Upper lobe of right lung (tissue), 1 donor: ENCODE measurements around the gene PARD3. TPM values are rescaled to one million over a fixed set of nuclear protein-coding genes. Genes with fewer than 3 reads are reported as not detected.

Source experiments
- ATAC-seq: fragments of 200-7000 bp; cut with Tn5 transposase; one replicate; pipeline ENCODE4 v1.9.1; 2020; ENCODE audit warnings: mild to moderate bottlenecking, moderate library complexity
- DNase-seq: peaks from one replicate; pipeline ENCODE4 v3.0.0-alpha.2; 2020
- H3K27ac ChIP-seq: fragments of 200-600 bp; one replicate; pipeline ENCODE4 v1.8.0; 2022
- H3K27me3 ChIP-seq: fragments of 200-600 bp; one replicate; pipeline ENCODE4 v1.8.0; 2022; ENCODE audit warnings: mild to moderate bottlenecking
- H3K36me3 ChIP-seq: fragments of 200-600 bp; one replicate; pipeline ENCODE4 v1.8.0; 2022
- H3K4me1 ChIP-seq: fragments of 200-600 bp; one replicate; pipeline ENCODE4 v1.8.0; 2022
- H3K4me3 ChIP-seq: fragments of 200-600 bp; one replicate; pipeline ENCODE4 v1.8.0; 2022; ENCODE audit warnings: mild to moderate bottlenecking
- H3K9me3 ChIP-seq: fragments of 200-600 bp; one replicate; pipeline ENCODE4 v1.8.0; 2022
- intact Hi-C: fragments of 100-400 bp; cut with DNase I; formaldehyde crosslinking; loops from one replicate; pipeline ENCODE4 v1.11.0; 2022
- total RNA-seq: library from RNA; stranded (reverse); fragmentation: NEBNext Ultra II Directional; extraction: Animal tissue kit (Norgen Biotek cat#: 25700); gene quantifications from one replicate; pipeline ENCODE4 v1.2.1, GENCODE V29; 2021
- TF ChIP-seq, protein P1 (sequence below): fragments of 200-600 bp; IDR thresholded peaks from one replicate; pipeline ENCODE4 v1.8.0; 2022; ENCODE audit warnings: antibody characterized with exemption
- donor health status: DM: no; HTN: yes; CAD: no; lungs with severe emphysema.

Gene PARD3
- total RNA-seq, 1 donor from 2014 or later: 38.5 TPM

DNA sequence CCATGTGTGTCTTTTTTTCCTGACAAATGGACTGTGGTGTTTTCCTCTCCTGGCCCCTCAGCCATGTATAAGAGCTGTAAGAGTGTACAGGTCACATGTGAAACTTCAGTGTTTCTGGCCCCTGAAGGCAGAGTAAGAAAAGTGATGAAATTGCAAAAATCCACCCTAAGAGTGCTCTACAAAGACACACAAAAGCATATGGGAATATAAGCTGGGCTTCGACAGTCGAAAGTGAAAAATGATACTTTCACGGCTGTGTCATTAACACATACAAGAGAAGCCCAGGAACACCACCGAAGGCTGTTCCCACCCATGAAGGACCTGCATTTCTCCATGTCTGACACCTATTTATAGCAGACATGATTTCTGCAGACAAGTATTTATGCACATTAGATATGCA is 192.2 kb downstream of the PARD3 start:
- intact Hi-C loops: no loop called here
- H3K36me3 ChIP-seq: no peaks in the 10 kb centered on the region
- TF ChIP-seq, protein P1, sequence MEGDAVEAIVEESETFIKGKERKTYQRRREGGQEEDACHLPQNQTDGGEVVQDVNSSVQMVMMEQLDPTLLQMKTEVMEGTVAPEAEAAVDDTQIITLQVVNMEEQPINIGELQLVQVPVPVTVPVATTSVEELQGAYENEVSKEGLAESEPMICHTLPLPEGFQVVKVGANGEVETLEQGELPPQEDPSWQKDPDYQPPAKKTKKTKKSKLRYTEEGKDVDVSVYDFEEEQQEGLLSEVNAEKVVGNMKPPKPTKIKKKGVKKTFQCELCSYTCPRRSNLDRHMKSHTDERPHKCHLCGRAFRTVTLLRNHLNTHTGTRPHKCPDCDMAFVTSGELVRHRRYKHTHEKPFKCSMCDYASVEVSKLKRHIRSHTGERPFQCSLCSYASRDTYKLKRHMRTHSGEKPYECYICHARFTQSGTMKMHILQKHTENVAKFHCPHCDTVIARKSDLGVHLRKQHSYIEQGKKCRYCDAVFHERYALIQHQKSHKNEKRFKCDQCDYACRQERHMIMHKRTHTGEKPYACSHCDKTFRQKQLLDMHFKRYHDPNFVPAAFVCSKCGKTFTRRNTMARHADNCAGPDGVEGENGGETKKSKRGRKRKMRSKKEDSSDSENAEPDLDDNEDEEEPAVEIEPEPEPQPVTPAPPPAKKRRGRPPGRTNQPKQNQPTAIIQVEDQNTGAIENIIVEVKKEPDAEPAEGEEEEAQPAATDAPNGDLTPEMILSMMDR: no peak
- H3K27ac ChIP-seq: no peak overlapping the region
- no peaks in the 10 kb centered on the region for H3K9me3 ChIP-seq
- DNase-seq (no peak), ATAC-seq (no peak)
- H3K27me3 ChIP-seq: no peaks in the 10 kb centered on the region
- peaks cover 2% of the 10 kb centered on the region for H3K4me1 ChIP-seq
- H3K4me3 ChIP-seq: no peak overlapping the region

DNA sequence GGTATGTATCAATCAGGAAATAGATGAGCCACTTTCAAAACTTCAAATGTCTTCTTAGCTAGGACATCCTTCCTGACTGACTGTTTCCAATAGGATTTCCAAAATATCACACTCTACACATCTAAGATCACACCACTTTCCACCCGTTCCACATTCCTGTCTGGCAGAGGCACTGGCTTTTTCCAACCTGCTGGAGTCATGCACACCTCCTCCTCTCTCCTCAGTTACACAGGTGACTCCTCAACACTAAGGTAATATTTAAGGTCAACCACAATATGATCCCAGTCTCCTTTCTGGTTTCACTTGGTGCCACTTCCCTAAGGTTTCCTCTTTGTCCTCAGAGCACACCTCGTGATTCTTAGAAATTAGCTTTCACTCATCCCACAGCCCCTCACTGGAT is 196.5 kb downstream of the PARD3 start:
- intact Hi-C loops: no loop called here
- H3K27me3 ChIP-seq: no peaks in the 10 kb centered on the region
- H3K27ac ChIP-seq: no peak overlapping the region
- no peaks in the 10 kb centered on the region for H3K36me3 ChIP-seq
- ATAC-seq (no peak), DNase-seq (no peak)
- no peaks in the 10 kb centered on the region for H3K9me3 ChIP-seq
- H3K4me3 ChIP-seq: no peak overlapping the region
- TF ChIP-seq, protein P1: no peak
- H3K4me1 ChIP-seq: no peaks in the 10 kb centered on the region

DNA sequence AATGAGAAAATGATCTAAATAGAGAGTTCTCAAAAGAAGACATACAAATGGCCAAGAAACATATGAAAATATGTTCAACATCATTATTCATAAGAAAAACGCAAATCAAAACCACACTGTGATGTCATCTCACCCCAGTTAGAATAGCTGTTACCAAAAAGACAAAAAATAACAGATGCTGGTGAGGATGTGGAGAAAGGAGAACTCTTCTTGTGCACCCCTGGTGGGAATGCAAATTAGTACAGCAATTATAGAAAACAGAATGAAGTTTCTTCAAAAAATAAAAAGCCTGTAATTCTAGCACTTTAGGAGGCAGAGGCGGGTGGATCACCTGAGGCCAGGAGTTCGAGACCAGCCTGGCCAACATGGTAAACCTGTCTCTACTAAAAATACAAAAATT is 199.3 kb downstream of the PARD3 start:
- intact Hi-C loops: no loop called here
- TF ChIP-seq, protein P1: no peak
- H3K36me3 ChIP-seq: no peaks in the 10 kb centered on the region

DNA sequence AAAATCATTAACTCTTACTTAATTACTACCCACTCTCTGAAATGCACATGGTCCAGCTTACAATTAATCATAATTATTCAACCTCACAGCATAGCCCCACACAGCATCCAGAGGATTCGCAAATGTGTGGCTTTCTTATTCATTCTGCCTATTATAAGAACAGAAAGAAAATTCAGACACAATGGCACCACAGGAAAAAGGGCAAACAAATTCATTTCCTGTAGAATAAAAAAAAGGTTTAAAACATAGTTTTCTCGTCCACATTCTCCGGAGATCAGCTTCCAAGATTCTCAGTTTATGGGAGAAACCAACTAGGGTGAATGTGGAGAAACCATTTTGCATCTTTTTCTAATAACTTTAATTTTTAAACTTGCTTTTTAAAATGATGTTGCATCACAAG is 201.6 kb downstream of the PARD3 start:
- Histone ChIP-seq H3K4me3 (no peak overlapping the region), H3K27ac (no peak overlapping the region), H3K9me3 (no peaks in the 10 kb centered on the region), H3K36me3 (no peaks in the 10 kb centered on the region), H3K27me3 (no peaks in the 10 kb centered on the region), H3K4me1 (no peaks in the 10 kb centered on the region)
- intact Hi-C loops: no loop called here
- TF ChIP-seq, protein P1: no peak
- DNase-seq: no peak
- ATAC-seq: no peak

More for the DNA sequence above, 199.3 kb downstream of the PARD3 start:
- H3K27ac ChIP-seq: no peak overlapping the region
- H3K4me1 ChIP-seq: no peaks in the 10 kb centered on the region
- ATAC-seq: no peak
- H3K9me3 ChIP-seq: no peaks in the 10 kb centered on the region
- H3K27me3 ChIP-seq: no peaks in the 10 kb centered on the region
- no peak overlapping the region for H3K4me3 ChIP-seq
- no peak for DNase-seq

DNA sequence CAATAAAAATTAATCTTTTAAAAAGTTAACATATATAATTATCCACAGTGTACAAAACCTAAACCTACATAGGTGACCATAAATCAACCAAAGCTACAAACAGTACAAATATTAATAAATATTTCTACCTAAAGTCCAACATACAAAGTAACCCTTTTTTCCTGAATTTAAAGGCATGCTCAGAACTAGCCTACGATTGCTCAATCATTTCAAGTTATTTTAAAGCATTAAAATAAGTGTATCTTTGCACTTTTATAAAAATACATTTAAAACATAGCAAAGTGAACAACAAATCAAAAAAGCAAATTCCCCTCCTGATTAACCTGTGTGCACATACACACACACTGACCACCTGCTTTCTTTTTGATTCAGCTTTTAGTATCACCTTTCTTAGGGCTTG is 202.2 kb downstream of the PARD3 start:
- H3K4me3 ChIP-seq: no peak overlapping the region
- intact Hi-C loops: no loop called here
- no peaks in the 10 kb centered on the region for H3K36me3 ChIP-seq
- ATAC-seq (no peak), DNase-seq (no peak)
- H3K27ac ChIP-seq: no peak overlapping the region
- TF ChIP-seq, protein P1: no peak
- no peaks in the 10 kb centered on the region for H3K4me1 ChIP-seq
- no peaks in the 10 kb centered on the region for H3K9me3 ChIP-seq
- no peaks in the 10 kb centered on the region for H3K27me3 ChIP-seq

DNA sequence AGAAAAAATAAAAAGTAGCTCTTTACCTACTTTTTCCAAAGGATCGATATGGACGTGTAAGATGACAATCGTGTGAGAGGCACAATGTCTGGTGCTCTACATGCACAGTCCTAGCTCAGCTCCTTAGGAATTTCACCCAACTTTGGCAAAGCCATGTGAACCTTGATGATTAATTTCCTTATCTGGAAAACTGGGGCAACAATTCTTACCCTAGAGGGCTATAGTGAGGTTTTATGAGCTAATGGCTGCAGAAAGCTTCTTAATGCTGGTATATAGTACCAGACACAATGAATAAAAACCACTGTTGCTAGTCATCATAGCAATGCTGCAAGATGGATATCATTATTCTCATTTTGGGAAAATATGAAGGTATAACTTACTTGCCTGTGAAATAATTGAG is 202.7 kb downstream of the PARD3 start:
- H3K4me1 ChIP-seq: no peaks in the 10 kb centered on the region
- no peaks in the 10 kb centered on the region for H3K27me3 ChIP-seq
- DNase-seq (no peak), ATAC-seq (no peak)
- H3K4me3 ChIP-seq: no peak overlapping the region
- no peak overlapping the region for H3K27ac ChIP-seq
- no peaks in the 10 kb centered on the region for H3K36me3 ChIP-seq
- TF ChIP-seq, protein P1: no peak
- intact Hi-C loops: no loop called here
- no peaks in the 10 kb centered on the region for H3K9me3 ChIP-seq
